Measurements from ENCODE around the gene CCBE1. TPM values are rescaled to one million over a fixed set of nuclear protein-coding genes. Genes with fewer than 3 reads are reported as not detected.

CCBE1 gene
- polyA plus RNA-seq, 1 of the 3 experiments (the other 2 are of a cell fraction) = 5.0 TPM

- peaks cover 5% of the 10 kb centered on the region for H3F3A ChIP-seq (replicated peaks; ENCODE audit: insufficient read depth)
- H3K36me3 ChIP-seq (replicated peaks in 1 of 2; ENCODE audit: control insufficient read depth in 1 of 2, insufficient read depth in 2 of 2, low read length in 1 of 2) = no peaks in the 10 kb centered on the region
- H3K9ac ChIP-seq = no peak overlapping the region
- H3K4me3 ChIP-seq (ENCODE audit: low read depth in 2 of 2, low read length in 1 of 2) = no peak overlapping the region
- no peaks in the 10 kb centered on the region for H3K9me3 ChIP-seq
- H3K79me2 ChIP-seq (ENCODE audit: insufficient read depth) = peaks cover 13% of the 10 kb centered on the region; the same call in 1 of the 2 replicates
- no peak overlapping the region for H2AFZ ChIP-seq (ENCODE audit: low read depth)
- TF ChIP-seq USF1 (IDR thresholded peaks at IDR 0.05; ENCODE audit: borderline replicate concordance, low read depth) = no peak
- TF ChIP-seq MAX (IDR thresholded peaks at IDR 0.05; ENCODE audit: low read depth) = no peak
- no peak for TF ChIP-seq CHD2 (IDR thresholded peaks at IDR 0.05; ENCODE audit: low read length, partially characterized antibody)
- TF ChIP-seq RCOR1 (IDR thresholded peaks at IDR 0.05; ENCODE audit: low read length) = no peak
- DNase-seq = no peak
- H3K27ac ChIP-seq (ENCODE audit: low read depth in 2 of 2, low read length in 1 of 2) = no peak overlapping the region
- H3K4me2 ChIP-seq = no peak overlapping the region
- H3K9me2 ChIP-seq = no peaks in the 10 kb centered on the region
- no peaks in the 10 kb centered on the region for H4K20me1 ChIP-seq (ENCODE audit: insufficient read depth)
- H3K4me1 ChIP-seq (ENCODE audit: control insufficient read depth in 1 of 2, insufficient read depth in 2 of 2, low read depth in 1 of 2, low read length in 1 of 2) = no peaks in the 10 kb centered on the region; a peak in 1 of 4 replicates
- WGBS (ENCODE audit: low lambda C conversion rate) = 93% methylated on average over 6 of the region's 6 CpGs
- no peaks in the 10 kb centered on the region for H3K27me3 ChIP-seq (ENCODE audit: insufficient read depth)
- ChIA-PET CTCF (no interaction called here), POLR2A (no interaction called here)
Measured at GRCh38 chr18:59656373-59656887, 40.8 kb downstream of the CCBE1 start.

GRCh38 chr18:59655676-59656075 is 41.5 kb downstream of the CCBE1 start:
- WGBS (ENCODE audit: low lambda C conversion rate) = 87% methylated on average over 2 of the region's 2 CpGs
- Histone ChIP-seq H3K36me3 (replicated peaks in 1 of 2; ENCODE audit: control insufficient read depth in 1 of 2, insufficient read depth in 2 of 2, low read length in 1 of 2) (no peaks in the 10 kb centered on the region), H3K9ac (no peak overlapping the region), H3K4me1 (ENCODE audit: control insufficient read depth in 1 of 2, insufficient read depth in 2 of 2, low read depth in 1 of 2, low read length in 1 of 2) (no peaks in the 10 kb centered on the region; a peak in 1 of 4 replicates), H3K4me2 (no peak overlapping the region), H2AFZ (ENCODE audit: low read depth) (no peak overlapping the region), H4K20me1 (ENCODE audit: insufficient read depth) (no peaks in the 10 kb centered on the region), H3K9me2 (no peaks in the 10 kb centered on the region), H3K79me2 (ENCODE audit: insufficient read depth) (peaks cover 13% of the 10 kb centered on the region; the same call in 1 of the 2 replicates), H3K27ac (ENCODE audit: low read depth in 2 of 2, low read length in 1 of 2) (no peak overlapping the region), H3K9me3 (no peaks in the 10 kb centered on the region), H3K27me3 (ENCODE audit: insufficient read depth) (no peaks in the 10 kb centered on the region), H3F3A (replicated peaks; ENCODE audit: insufficient read depth) (peaks cover 5% of the 10 kb centered on the region), H3K4me3 (ENCODE audit: low read depth in 2 of 2, low read length in 1 of 2) (no peak overlapping the region)
- ChIA-PET POLR2A (no interaction called here), CTCF (interaction anchor here (1.2 kb wide), 1 partner anchor 24 kb away, joined by 3 read pairs; no protein-coding TSS in a partner anchor)
- TF ChIP-seq SMC3 (IDR thresholded peaks at IDR 0.05; ENCODE audit: low read depth, low read length) (no peak), FOSL2 (IDR thresholded peaks at IDR 0.05; ENCODE audit: borderline replicate concordance, low read depth) (no peak), MEF2A (IDR thresholded peaks at IDR 0.05; ENCODE audit: borderline replicate concordance, low read depth) (no peak), GABPA (IDR thresholded peaks at IDR 0.05; ENCODE audit: low read depth) (no peak), MAX (IDR thresholded peaks at IDR 0.05; ENCODE audit: low read depth) (no peak), ZBTB33 (IDR thresholded peaks at IDR 0.05; ENCODE audit: borderline replicate concordance, low read depth) (no peak), EZH2phosphoT487 (IDR thresholded peaks at IDR 0.05; ENCODE audit: borderline replicate concordance, low read depth) (no peak), USF2 (IDR thresholded peaks at IDR 0.05; ENCODE audit: borderline replicate concordance, low read depth, low read length) (no peak), RXRA (IDR thresholded peaks at IDR 0.05; ENCODE audit: borderline replicate concordance, low read depth) (no peak), NRF1 (IDR thresholded peaks at IDR 0.05; ENCODE audit: low read depth, low read length) (no peak), CTCF (IDR thresholded peaks at IDR 0.05) (no peak), RCOR1 (IDR thresholded peaks at IDR 0.05; ENCODE audit: low read length) (no peak), SIN3A (IDR thresholded peaks at IDR 0.05; ENCODE audit: borderline replicate concordance, low read depth, low read length) (no peak), TAF1 (IDR thresholded peaks at IDR 0.05; ENCODE audit: borderline replicate concordance, low read depth, low read length) (no peak), FOXM1 (IDR thresholded peaks at IDR 0.05; ENCODE audit: low read depth) (no peak)
- DNase-seq = no peak
